HCT116 (cell line): ENCODE data around the gene LHFPL6. TPM values are rescaled to one million over a fixed set of nuclear protein-coding genes. Genes with fewer than 3 reads are reported as not detected.

Source experiments
- ATAC-seq: fragments of 200-7000 bp; cut with Tn5 transposase; 2 replicates; pipeline ENCODE4 v1.9.1; 2020; ENCODE audit warnings: mild to moderate bottlenecking, moderate library complexity
- BruUV-seq: library from RNA; stranded (reverse); fragments of 400-500 nt; replicated peaks from 2 replicates; lab custom pipeline; 2021; lab: Mats Ljungman, UMichigan
- CTCF ChIA-PET: fragments of 300-600 bp; sonication (Branson Sonifier 250); formaldehyde crosslinking; loops from one replicate; lab custom pipeline; 2021; ENCODE audit warnings: antibody characterized with exemption; lab: Charles Lee
- POLR2A ChIA-PET: fragments of 300-600, 350-600 bp; sonication (Branson Sonifier 250); formaldehyde crosslinking; loops from one replicate; lab custom pipeline; 2021; ENCODE audit warnings: antibody characterized with exemption; lab: Charles Lee
- RAD21 ChIA-PET, 2 experiments: fragments of 300-600 bp; sonication (Branson Sonifier 250); formaldehyde crosslinking; loops; one replicate each; lab custom pipeline; 2023; ENCODE audit warnings: low total read pairs in 2 of 2; ENCODE audit not compliant: uncharacterized antibody in 2 of 2, unreplicated experiment in 2 of 2, low non-redundant PET in 1 of 2; lab: Charles Lee
- DNase-seq: peaks from one replicate; pipeline ENCODE4 v3.0.0-alpha.2; 2010; ENCODE audit warnings: low read depth, low spot score
- H2AFZ ChIP-seq: fragments of 200-600 bp; shearing (Covaris generic), sonication (generic); 2 replicates; pipeline ENCODE4 v1.6.1; 2017; ENCODE audit warnings: low read depth, mixed run types, mixed read lengths, antibody characterized with exemption, low read length; ENCODE audit not compliant: poor library complexity, severe bottlenecking
- H3K27ac ChIP-seq: 2 replicates; pipeline ENCODE4 v1.5.1; 2012; ENCODE audit warnings: low read depth, low read length
- H3K27me3 ChIP-seq: fragments of 200-600 bp; sonication (generic); 2 replicates; pipeline ENCODE4 v1.6.1; 2016; ENCODE audit warnings: mixed run types, low read length, mixed read lengths; ENCODE audit not compliant: insufficient read depth
- H3K36me3 ChIP-seq, 2 experiments: fragments of 200-500 bp in 1 of 2; fragments of 200-600 bp in 1 of 2; sonication (Bioruptor generic) in 1 of 2; sonication (generic) in 1 of 2; 2 replicates each; pipeline versions ENCODE4 v1.5.1 to v1.6.1; 2014 to 2016; ENCODE audit warnings: low read length in 2 of 2, inconsistent platforms in 1 of 2, mixed read lengths in 1 of 2, mixed run types in 1 of 2; ENCODE audit not compliant: insufficient read depth in 2 of 2, control insufficient read depth in 1 of 2
- H3K4me1 ChIP-seq, 2 experiments: fragments of 200-600 bp in 1 of 2; sonication (generic) in 1 of 2; 2 replicates each; pipeline versions ENCODE4 v1.5.1 to v1.6.1; 2012 to 2017; ENCODE audit warnings: low read length in 2 of 2, inconsistent platforms in 1 of 2, mild to moderate bottlenecking in 1 of 2, mixed read lengths in 1 of 2, mixed run types in 1 of 2, moderate library complexity in 1 of 2; ENCODE audit not compliant: insufficient read depth in 2 of 2, control insufficient read depth in 1 of 2
- H3K4me2 ChIP-seq: fragments of 200-600 bp; sonication (generic); 2 replicates; pipeline ENCODE4 v1.6.1; 2017; ENCODE audit warnings: mixed run types, low read length, mixed read lengths
- H3K4me3 ChIP-seq, 2 experiments: fragments of 200-600 bp in 1 of 2; sonication (generic) in 1 of 2; replicated peaks in 1 of 2; 2 replicates each; pipeline ENCODE4 v1.5.1; 2011 to 2016; ENCODE audit warnings: low read length in 2 of 2, control low read depth in 1 of 2, low read depth in 1 of 2, mild to moderate bottlenecking in 1 of 2, mixed read lengths in 1 of 2, mixed run types in 1 of 2
- H3K79me2 ChIP-seq: fragments of 200-600 bp; sonication (generic); 2 replicates; pipeline ENCODE4 v1.6.1; 2017; ENCODE audit warnings: mild to moderate bottlenecking, mixed run types, low read length, moderate library complexity, mixed read lengths; ENCODE audit not compliant: insufficient read depth
- H3K9ac ChIP-seq: fragments of 200-600 bp; sonication (generic); 2 replicates; pipeline ENCODE4 v1.6.1; 2016; ENCODE audit warnings: low read length, mixed read lengths
- H3K9me2 ChIP-seq: fragments of 200-600 bp; sonication (generic), shearing (Covaris generic); 2 replicates; pipeline ENCODE4 v1.6.1; 2017; ENCODE audit warnings: mixed run types, mild to moderate bottlenecking, moderate library complexity; ENCODE audit not compliant: insufficient read depth
- H3K9me3 ChIP-seq, 2 experiments: fragments of 200-500 bp in 1 of 2; fragments of 200-600 bp in 1 of 2; sonication (Bioruptor generic) in 1 of 2; sonication (generic) in 1 of 2; 2 replicates each; pipeline ENCODE4 v1.6.1; 2014 to 2017; ENCODE audit warnings: low read length in 2 of 2, mixed read lengths in 2 of 2, inconsistent platforms in 1 of 2, low read depth in 1 of 2, mild to moderate bottlenecking in 1 of 2, mixed run types in 1 of 2, moderate library complexity in 1 of 2; ENCODE audit not compliant: control insufficient read depth in 1 of 2, insufficient read depth in 1 of 2
- H4K20me1 ChIP-seq: fragments of 200-600 bp; sonication (generic), shearing (Covaris generic); 2 replicates; pipeline ENCODE4 v1.6.1; 2017; ENCODE audit warnings: mixed run types, mild to moderate bottlenecking, moderate library complexity; ENCODE audit not compliant: insufficient read depth
- CEBPB ChIP-seq: IDR thresholded peaks from 2 replicates; pipeline ENCODE4 v1.6.1; 2012; ENCODE audit warnings: low read depth
- ELF1 ChIP-seq: IDR thresholded peaks from 2 replicates; pipeline ENCODE4 v1.6.1; 2012; ENCODE audit warnings: low read depth, borderline replicate concordance
- EZH2 ChIP-seq: fragments of 200-600 bp; sonication (generic); IDR thresholded peaks from 2 replicates; pipeline ENCODE4 v1.6.1; 2017; ENCODE audit warnings: antibody characterized with exemption, mixed run types
- FOSL1 ChIP-seq: IDR thresholded peaks from 2 replicates; pipeline ENCODE4 v1.6.1; 2012; ENCODE audit warnings: low read depth
- JUND ChIP-seq: IDR thresholded peaks from 2 replicates; pipeline ENCODE4 v1.6.1; 2012
- POLR2A ChIP-seq: IDR thresholded peaks from 2 replicates; pipeline ENCODE4 v1.7.0; 2011; ENCODE audit warnings: borderline replicate concordance; ENCODE audit not compliant: insufficient read depth, insufficient read length; ENCODE audit errors: extremely low read depth
- POLR2AphosphoS5 ChIP-seq: IDR thresholded peaks from 2 replicates; pipeline ENCODE4 v1.6.1; 2011; ENCODE audit warnings: mild to moderate bottlenecking, low read depth, low read length, moderate library complexity
- SP1 ChIP-seq: IDR thresholded peaks from 2 replicates; pipeline ENCODE4 v1.6.1; 2012; ENCODE audit warnings: low read depth
- SRF ChIP-seq: IDR thresholded peaks from 2 replicates; pipeline ENCODE4 v1.6.1; 2012; ENCODE audit warnings: low read depth
- TCF7L2 ChIP-seq: IDR thresholded peaks from 2 replicates; pipeline ENCODE4 v1.7.0; 2011; ENCODE audit warnings: borderline replicate concordance, inconsistent platforms; ENCODE audit not compliant: insufficient read depth, insufficient read length; ENCODE audit errors: extremely low read depth
- YY1 ChIP-seq: IDR thresholded peaks from 2 replicates; pipeline ENCODE4 v1.6.1; 2011; ENCODE audit warnings: low read length, low read depth, moderate library complexity, mild to moderate bottlenecking; ENCODE audit not compliant: insufficient replicate concordance; ENCODE audit errors: extremely low read depth
- ZFX ChIP-seq: fragments of 450-650 bp; IDR thresholded peaks from 2 replicates; pipeline ENCODE4 v1.6.1; 2017
- ZNF274 ChIP-seq: fragments of 200-500 bp; sonication (Bioruptor generic); IDR thresholded peaks from 2 replicates; pipeline ENCODE4 v1.6.1; 2014; ENCODE audit warnings: mild to moderate bottlenecking, low read depth, low read length, inconsistent platforms
- intact Hi-C: fragments of 100-400 bp; cut with micrococcal nuclease; formaldehyde crosslinking; loops from 2 replicates; pipeline ENCODE4 v1.10.0; 2022
- total RNA-seq: library from RNA; stranded (reverse); gene quantifications from one replicate; pipeline ENCODE4 v1.2.1, GENCODE V29; 2021; ENCODE audit not compliant: unreplicated experiment
- TF ChIP-seq, protein P1 (sequence below): IDR thresholded peaks from 2 replicates; pipeline ENCODE4 v1.6.1; 2011; ENCODE audit warnings: mild to moderate bottlenecking, low read length, moderate library complexity; ENCODE audit not compliant: insufficient replicate concordance; ENCODE audit errors: extremely low read depth
- TF ChIP-seq, protein P2 (sequence below): IDR thresholded peaks from 2 replicates; pipeline ENCODE4 v1.6.1; 2012
- TF ChIP-seq, protein P3 (sequence below): IDR thresholded peaks from 2 replicates; pipeline ENCODE4 v1.6.1; 2012
- TF ChIP-seq, protein P4 (sequence below), 3 experiments: fragments of 200-600 bp in 1 of 3; sonication (generic) in 1 of 3; IDR thresholded peaks in 2 of 3; conservative IDR thresholded peaks in 1 of 3; 2 replicates each; pipeline ENCODE4 v1.5.1; 2012 to 2017; ENCODE audit warnings: low read depth in 2 of 3, low read length in 2 of 3, antibody characterized with exemption in 1 of 3, borderline replicate concordance in 1 of 3, control low read depth in 1 of 3, mild to moderate bottlenecking in 1 of 3, mixed read lengths in 1 of 3, mixed run types in 1 of 3, moderate library complexity in 1 of 3; ENCODE audit not compliant: insufficient read depth in 1 of 3

The LHFPL6 gene
- total RNA-seq, 1 experiment from 2014 or later, result 0.22 TPM

DNA sequence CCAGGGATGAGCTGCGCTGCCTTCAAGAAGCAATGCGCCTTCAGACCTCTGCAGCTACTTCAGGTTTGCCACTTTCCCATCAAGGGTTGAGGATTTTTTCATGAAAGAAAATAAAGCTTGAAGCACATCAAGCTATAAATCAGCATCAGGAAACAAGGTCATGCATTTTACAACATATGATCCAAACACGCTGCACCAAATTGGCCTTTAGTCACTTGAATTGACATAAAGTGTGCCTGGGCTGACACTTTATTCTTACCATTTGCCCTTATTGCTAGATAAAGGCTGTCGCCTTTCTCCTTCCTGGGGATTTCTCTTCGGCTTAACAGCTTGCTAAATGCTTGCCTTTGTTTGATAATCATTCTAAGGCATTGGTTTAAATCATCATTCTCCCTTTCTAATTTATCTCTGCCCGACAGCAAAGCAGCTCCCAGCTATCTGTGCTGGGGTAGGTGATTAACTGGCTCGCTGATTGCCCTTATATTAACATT lies 87.7 kb downstream of the LHFPL6 start:
- intact Hi-C loops, result no loop called here
- peaks cover 5% of the 10 kb centered on the region; the same call in 1 of the 2 replicates for H3K27me3 ChIP-seq
- H3K4me2 ChIP-seq, result no peak overlapping the region
- no peak overlapping the region for H3K4me3 ChIP-seq
- no peak overlapping the region for H2AFZ ChIP-seq
- H3K36me3 ChIP-seq, result no peaks in the 10 kb centered on the region
- BruUV-seq, result no TSS peak
- no peak overlapping the region for H3K9ac ChIP-seq
- CTCF ChIA-PET, result no interaction called here
- no peaks in the 10 kb centered on the region for H4K20me1 ChIP-seq
- no peaks in the 10 kb centered on the region for H3K9me2 ChIP-seq
- TF ChIP-seq, protein P1, sequence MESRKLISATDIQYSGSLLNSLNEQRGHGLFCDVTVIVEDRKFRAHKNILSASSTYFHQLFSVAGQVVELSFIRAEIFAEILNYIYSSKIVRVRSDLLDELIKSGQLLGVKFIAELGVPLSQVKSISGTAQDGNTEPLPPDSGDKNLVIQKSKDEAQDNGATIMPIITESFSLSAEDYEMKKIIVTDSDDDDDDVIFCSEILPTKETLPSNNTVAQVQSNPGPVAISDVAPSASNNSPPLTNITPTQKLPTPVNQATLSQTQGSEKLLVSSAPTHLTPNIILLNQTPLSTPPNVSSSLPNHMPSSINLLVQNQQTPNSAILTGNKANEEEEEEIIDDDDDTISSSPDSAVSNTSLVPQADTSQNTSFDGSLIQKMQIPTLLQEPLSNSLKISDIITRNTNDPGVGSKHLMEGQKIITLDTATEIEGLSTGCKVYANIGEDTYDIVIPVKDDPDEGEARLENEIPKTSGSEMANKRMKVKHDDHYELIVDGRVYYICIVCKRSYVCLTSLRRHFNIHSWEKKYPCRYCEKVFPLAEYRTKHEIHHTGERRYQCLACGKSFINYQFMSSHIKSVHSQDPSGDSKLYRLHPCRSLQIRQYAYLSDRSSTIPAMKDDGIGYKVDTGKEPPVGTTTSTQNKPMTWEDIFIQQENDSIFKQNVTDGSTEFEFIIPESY, result no peak
- no peak for TF ChIP-seq SP1
- no peak for TF ChIP-seq POLR2A
- TF ChIP-seq YY1, result no peak
- TF ChIP-seq FOSL1, result no peak
- TF ChIP-seq EZH2, result no peak
- TF ChIP-seq ELF1, result no peak
- no peak for TF ChIP-seq TCF7L2
- no peaks in the 10 kb centered on the region for H3K79me2 ChIP-seq
- DNase-seq (no peak), ATAC-seq (no peak)
- RAD21 ChIA-PET, result no interaction called here
- no peak overlapping the region for H3K27ac ChIP-seq
- POLR2A ChIA-PET, result no interaction called here
- no peaks in the 10 kb centered on the region for H3K4me1 ChIP-seq
- no peaks in the 10 kb centered on the region for H3K9me3 ChIP-seq

DNA sequence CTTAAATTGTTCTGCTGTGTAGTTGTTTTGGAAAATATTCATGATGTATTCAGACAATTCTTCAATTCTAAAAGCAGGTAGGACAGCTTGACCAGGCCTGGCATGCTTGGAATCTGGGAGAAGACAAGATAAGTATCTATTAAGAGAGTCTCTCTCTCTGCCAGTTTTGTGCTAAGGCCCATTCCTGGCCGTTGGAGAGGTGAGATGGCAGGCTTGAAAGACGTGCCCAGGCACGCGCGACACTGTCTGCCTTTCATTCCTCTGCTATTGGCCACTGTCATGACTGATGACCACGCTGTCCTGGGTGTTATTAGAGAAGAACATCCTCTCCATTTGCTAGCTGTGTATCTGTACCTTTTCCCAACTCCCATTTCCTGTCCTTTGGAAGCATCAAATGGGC lies 90.3 kb downstream of the LHFPL6 start:
- RAD21 ChIA-PET, result no interaction called here
- Histone ChIP-seq H3K9me3 (no peaks in the 10 kb centered on the region), H2AFZ (no peak overlapping the region), H3K9ac (no peak overlapping the region), H3K79me2 (no peaks in the 10 kb centered on the region), H3K27me3 (peaks cover 5% of the 10 kb centered on the region; the same call in 1 of the 2 replicates), H3K4me3 (no peak overlapping the region), H3K4me2 (no peak overlapping the region), H4K20me1 (no peaks in the 10 kb centered on the region), H3K27ac (no peak overlapping the region), H3K36me3 (no peaks in the 10 kb centered on the region), H3K9me2 (no peaks in the 10 kb centered on the region), H3K4me1 (no peaks in the 10 kb centered on the region)
- POLR2A ChIA-PET, result no interaction called here
- CTCF ChIA-PET, result no interaction called here
- intact Hi-C loops, result no loop called here
- no peak for ATAC-seq
- no peak for DNase-seq
- no TSS peak for BruUV-seq
- TF ChIP-seq POLR2A (no peak), SRF (no peak), POLR2AphosphoS5 (no peak), EZH2 (no peak), ZFX (no peak), ELF1 (no peak), FOSL1 (no peak), YY1 (no peak), ZNF274 (no peak), CEBPB (no peak), JUND (no peak)
- TF ChIP-seq, protein P2, sequence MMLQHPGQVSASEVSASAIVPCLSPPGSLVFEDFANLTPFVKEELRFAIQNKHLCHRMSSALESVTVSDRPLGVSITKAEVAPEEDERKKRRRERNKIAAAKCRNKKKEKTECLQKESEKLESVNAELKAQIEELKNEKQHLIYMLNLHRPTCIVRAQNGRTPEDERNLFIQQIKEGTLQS, result no peak
- TF ChIP-seq, protein P3, sequence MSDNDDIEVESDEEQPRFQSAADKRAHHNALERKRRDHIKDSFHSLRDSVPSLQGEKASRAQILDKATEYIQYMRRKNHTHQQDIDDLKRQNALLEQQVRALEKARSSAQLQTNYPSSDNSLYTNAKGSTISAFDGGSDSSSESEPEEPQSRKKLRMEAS, result no peak
- TF ChIP-seq, protein P4, sequence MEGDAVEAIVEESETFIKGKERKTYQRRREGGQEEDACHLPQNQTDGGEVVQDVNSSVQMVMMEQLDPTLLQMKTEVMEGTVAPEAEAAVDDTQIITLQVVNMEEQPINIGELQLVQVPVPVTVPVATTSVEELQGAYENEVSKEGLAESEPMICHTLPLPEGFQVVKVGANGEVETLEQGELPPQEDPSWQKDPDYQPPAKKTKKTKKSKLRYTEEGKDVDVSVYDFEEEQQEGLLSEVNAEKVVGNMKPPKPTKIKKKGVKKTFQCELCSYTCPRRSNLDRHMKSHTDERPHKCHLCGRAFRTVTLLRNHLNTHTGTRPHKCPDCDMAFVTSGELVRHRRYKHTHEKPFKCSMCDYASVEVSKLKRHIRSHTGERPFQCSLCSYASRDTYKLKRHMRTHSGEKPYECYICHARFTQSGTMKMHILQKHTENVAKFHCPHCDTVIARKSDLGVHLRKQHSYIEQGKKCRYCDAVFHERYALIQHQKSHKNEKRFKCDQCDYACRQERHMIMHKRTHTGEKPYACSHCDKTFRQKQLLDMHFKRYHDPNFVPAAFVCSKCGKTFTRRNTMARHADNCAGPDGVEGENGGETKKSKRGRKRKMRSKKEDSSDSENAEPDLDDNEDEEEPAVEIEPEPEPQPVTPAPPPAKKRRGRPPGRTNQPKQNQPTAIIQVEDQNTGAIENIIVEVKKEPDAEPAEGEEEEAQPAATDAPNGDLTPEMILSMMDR (IDR thresholded peaks at IDR 0.05 in 2 of 3, conservative IDR thresholded peaks at IDR 0.05 in 1 of 3; ENCODE audit: borderline replicate concordance in 1 of 3, insufficient read depth in 1 of 3, low read depth in 2 of 3, low read length in 2 of 3), result no peak
